OCI-M2 (cell line): ENCODE results near the gene ECEL1.

Experiments used
- DNase-seq: peaks from one replicate; lab custom pipeline; 2025; ENCODE audit not compliant: unreplicated experiment; lab: John Stamatoyannopoulos, UW

The ECEL1 gene

DNA sequence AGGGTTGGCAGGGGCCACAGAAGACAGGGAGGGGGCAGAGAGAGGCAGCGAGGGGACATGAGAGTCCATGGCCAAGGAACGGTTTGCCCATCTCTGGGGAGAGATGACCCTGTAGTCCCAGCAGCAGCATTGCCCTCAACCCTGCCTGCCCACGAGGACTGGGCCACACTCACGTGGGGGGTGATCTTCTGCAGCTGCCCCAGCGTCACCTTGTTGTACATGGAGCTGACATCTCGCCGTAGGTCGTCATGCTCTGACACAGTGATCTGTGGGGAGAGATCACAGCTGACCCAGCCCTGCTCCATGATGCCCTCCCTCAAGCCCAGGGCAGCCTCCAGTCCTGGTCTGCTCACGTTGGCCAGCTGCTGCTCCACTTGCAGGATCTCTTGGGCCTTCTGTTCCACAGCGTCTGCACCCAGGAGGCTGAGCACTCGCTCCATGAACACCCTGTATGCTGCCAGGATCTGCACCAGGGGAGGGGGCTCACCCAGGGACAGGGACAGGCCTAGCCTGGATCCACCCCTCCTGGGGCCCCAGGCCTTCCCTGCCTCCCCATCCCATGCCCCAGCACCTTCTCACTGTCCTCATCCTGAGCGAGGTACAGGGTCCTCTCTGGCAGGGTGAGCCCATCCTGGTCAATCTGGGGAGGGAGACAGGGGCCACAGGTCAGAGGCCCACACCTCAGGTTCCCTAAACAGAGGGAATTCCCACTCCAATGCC, 2.8 kb downstream of the ECEL1 start:
- no peak for DNase-seq

DNA sequence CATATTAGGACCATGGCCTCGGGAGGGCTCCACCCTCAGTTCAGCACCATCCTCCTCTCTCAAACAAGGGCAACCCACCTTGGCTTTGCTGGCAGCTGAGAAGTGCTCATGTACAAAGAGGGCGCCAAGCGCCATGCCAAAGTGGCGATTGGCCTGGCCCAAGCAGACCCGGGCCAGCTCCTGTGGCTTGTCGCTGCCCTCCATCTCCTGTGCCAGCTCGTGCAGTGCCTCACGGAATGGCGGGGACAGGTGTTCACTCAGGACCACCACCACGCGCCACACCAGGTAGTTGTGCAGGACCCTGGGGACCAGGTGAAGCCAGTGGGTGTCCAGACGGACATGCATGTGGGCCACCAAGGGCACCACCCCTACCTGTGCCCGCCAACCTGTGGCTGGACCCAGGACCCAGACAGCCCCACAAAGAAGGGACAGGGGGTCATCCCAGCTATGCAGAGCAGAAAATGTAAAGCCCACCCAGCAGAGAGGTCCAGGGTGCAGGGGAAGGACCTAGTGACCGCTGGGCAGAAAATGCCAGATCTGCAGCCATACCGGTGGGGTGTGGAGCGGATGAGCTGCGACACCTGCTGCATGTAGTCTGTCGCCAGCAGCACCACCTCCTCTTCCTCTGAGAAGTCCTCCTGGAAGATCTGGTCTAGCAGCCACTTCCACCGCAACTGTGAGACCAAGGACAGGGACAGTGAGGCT, 3.6 kb downstream of the ECEL1 start:
- DNase-seq, result no peak

DNA sequence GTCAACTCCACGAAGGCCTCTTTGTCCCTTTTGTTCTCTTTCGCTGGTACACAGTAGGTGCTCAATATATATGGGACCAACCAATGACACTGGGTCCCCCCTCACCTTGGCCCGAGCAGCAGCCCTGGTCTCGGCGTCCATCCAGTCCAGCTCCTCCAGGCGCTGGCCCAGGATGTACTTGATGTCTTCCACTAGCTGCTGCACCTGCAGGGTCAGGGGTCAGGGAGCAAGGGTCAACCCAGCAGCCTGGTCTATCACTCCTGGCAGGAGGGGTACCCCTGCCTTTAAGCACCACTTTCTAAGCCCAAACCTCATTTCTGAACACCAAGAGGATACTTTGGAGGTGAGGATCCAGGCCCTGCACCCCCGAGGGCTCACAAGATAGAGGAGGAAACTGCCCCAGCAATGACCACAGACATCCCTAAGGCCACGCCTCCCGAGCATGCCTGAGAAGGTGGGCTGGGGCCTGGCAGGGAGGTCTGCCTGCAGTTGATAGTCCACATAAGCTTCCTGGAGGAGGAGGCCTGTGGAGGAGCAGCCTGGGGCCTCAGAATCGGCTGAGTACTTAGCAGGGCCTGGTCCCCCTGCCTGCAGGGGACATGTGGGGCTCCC, 4.2 kb downstream of the ECEL1 start:
- DNase-seq, result no peak

DNA sequence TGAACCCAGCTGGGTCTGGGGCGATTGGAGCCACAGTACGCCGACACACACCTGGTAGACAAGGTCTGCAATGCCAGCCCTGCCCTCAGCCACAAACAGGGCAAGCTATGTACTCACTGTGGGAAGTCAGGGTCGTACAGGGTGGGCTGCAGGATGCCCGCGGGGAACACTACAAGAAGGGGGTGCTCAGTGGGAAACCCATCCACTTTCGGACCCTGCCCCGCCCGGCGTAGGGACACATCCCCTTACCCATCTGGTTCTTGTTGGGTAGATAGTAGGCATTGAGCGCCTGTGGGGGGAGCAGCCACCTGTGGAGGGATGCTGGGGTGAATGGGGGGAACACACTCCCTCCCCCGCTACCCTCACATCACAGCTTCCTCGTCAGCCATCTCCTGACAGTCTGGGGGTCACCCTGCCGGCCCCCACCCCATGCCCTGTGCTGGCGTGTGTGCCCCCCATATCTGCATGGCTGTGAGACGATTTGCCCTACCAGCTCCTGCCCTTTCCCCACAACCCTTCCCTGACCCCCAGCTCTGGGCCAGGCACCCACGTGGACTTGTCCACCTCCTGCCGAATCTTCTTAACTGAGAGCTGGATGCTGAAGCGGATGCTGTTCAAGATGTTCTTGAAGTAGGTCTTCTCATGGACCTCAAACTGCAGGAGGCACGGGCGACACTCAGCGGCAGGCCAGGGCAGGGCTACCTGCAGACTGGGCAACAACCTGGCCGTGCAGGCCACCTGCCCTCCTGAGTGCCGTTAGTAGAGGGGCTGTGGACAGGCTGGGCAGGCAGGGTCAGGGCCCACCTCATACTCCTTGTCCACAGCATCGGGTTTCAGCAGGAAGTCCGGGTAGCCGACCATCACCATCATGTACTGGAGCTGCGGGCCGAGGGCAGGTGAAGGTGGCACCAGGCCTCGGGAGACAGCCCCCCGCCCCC, 5.1 kb downstream of the ECEL1 start:
- DNase-seq, result no peak

DNA sequence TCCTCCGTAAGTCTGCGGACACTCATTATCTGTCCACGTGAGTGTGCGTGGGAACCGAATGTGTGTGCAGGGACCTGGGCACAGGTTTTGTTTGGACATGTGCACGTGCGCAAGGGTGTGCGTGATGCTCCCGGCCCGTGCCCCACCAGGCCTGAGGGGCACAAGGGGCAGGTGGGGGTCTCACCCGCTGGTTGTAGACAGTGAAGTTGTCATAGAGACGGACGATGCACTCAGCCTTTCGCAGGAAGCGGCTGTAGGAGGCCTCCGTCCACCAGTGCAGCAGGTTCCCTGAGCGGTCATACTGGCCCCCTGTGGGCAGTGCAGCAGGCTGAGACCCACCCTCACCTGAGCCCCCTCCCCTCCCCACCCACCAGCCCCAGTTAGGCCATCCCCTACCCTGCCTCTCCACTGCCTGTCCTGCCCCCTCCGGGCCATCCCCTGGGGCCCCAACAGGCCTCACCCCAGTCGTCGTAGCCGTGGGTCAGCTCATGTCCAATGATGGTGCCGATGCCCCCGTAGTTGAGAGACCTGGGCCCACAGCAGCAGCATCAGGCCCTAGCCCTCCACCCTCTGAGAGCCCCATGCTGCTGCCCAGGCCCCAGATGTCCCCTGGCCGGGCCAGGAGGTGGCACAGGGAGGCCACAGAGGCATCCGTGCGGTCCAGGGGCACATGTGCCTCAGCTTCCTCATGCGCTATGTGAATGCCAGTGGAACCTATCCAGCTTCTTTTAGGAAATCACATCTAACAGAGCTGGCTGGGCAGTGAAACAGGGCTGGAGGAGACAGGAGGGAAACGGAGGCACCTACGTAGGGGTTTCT, 6.1 kb downstream of the ECEL1 start:
- DNase-seq, result no peak

DNA sequence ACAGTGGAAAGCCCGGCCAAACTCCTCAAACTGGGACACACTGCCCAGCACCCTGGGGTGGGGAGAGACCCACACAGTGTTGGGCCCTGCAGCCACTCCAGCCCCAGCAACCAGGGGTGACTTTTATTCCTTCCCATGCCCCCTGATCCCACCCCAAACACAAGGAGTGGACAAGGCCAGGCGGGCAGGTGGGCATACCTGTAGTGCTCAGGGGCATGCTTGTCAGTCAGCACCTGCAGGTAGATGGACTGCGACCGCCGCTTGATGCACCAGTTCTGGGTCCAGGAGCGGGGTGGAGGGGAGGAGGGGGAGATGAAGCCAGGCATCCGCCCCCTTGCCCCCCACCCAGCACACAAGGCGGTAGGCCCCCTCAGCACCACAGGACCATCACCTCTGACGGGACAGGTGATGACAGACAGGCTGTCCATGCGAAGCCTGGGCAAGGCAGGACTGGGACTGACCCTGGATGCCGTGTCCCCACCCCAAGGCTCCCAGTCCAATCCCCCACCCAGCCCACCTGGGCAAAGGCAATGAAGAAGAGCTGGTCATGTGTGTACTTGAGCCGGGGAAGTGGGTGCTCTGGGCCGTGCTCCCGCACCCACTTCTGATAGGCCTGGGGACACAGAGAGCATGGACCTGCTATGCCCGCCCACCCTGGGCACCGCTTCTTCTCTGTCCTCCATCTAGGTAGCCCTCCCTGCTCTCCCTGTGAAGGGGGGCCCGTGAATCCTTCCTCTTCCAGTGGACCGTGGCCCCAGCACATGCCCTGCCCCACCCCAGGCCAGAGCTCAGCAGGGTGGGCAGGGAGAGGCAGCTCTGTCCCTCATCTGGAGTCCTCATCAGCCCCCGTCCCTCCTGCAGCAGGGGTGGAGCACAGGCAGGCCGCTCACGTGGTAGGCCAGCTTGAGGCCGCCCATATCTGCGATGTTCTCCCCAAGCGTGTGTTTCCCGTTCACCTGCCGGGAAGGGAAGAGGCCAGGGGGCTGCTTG, 7.1 kb downstream of the ECEL1 start:
- no peak for DNase-seq

DNA sequence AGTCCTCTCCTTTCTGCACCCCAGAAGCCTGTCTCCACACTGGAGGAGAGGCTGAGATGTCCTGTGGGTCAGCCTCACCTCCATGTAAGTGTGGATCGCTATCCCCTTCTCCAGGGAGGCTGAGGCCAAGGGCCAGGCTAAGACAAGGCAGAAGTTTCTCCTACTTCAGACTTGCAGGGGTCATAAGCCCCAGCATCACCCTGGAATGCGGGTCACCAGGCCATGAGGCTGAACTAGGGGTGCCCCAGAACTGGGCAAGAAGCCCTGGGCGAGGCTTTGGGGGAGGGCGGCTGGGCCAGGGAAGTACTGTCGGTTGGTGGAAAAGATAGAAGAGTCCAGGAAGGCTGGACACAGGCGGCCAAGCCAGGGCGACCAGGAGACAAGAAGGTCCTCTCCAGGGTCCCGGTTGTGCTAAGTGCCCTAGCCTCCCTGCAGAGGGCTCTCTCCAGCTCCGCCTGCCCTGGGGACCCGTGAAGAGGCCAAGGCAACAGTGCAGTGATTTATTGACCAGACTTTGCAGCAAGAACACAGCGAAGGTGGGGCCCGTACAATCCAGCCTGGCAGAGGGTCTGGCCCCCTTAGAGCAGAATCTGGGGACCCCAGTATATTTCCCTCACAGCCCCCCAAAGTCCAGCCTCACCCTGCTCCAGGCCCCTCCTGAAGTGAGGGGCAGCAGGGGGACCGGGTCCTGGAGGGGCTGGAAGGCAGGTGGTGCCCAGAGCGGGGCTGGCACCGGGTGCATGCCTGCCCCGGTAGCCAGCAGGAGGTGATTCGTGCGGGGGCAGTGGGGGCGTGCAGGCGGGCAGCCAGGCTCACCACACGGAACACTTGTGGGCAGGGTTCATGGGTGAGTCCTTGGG, 8.1 kb downstream of the ECEL1 start:
- DNase-seq, result no peak

DNA sequence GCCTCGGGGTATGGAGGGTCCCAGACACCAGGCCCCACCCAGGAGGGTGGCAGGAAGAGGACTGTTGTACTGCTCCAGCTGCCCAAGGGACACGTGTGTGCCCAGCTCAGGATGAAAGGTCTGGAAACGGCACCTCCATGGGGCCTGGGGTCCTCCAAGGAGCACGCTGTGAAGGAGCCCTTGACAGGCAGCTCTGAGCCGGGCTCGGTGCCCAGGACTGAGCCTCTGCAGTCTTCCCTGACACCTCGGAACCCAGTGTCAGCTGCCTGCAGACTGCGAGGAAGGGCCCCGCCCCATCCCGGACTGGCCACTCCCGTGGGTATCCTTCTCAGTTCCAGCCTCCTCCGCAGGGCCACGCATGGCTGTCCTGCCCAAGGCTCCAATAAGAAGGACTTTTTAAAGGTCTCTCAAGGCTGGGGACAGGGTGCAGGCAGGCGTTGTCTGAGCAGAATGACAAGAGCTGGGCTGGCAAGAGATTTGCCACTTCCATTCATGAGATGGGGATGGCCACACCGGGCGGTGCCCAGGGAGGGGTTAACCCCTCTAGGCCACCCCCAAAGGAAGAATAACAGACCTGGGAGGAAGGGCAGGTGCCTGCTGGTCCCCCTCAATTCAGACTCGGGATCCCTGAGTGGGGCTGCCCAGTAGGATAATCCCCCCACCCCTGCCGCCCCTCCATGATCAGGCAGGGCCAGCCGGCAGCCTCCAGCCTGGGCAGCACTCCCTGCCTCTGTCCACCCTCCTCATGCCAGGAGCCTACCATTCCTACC, 8.9 kb downstream of the ECEL1 start:
- no peak for DNase-seq

DNA sequence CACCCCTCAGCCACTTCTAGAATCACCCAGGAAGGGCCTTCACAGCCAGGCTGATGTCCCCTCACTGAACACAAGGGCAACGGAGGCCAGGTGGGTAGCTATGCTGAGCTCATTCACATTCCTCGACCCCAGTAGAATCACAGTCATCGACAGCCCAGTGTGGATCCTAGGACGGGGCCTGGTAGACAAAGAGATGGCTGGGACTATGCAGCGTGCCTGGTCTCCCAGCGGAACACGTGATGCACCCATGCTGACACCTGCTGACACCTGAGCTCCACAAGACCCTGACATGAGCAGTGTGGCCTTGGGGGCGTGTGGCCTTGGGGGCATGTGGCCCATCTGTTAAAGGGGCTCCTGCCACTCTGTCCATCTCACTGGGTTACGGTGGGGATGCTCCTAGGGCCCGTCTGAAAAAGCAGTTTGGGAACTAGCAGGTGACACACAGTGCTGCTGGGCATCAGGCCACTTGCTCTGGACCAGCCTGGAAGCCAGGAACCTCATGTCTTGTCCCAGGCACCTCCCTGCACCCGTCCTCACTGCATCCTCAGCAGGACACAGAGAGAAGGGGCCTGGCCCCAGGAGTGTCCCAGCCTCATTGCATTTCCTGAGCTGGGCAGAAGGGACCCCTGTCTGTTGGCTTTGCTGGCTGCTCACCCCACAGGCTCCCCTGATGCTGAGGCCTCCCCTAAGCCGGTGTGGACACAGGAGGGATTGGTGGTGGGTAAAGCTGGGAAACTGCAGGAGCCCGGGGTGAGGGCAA, 9.7 kb downstream of the ECEL1 start:
- no peak for DNase-seq

DNA sequence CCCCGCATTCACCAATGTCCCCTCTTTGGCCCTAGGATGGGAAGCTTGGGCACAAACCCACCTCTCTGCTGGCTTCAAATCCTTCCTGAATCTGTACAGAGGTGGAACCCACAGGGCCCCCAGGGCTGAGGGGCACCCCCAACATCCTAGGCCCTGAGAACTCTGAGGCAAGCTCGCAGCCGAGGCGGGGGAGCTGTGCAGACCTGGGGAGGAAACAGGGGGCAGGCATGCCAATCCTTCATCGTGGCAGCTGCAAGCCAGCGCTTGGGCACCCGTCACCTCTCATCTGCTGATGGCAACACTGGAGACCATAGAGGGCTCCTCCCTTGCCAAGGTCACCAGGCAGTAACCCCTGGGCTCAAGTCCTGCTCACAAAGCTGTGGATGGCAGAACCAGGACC, 10.8 kb downstream of the ECEL1 start:
- DNase-seq, result no peak

DNA sequence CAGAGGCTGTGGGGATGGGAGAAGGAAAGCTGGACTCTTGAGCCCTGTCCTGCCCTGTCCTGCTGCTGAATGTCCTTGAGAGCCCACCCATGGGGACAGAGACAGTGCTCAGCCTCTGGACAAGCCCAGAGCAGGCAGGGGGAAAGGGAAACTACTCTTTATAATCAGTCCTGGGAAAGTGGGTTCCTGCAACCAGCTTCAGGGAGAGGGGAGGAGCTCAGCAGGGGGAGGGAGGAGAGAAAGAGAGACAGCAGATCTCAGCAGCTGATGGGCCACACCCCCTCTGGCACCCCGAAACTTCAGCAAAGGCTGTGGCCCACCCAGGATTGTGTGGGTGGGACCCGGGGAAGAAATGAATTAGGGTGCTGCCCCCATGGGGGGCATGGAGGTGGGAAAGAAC, 11.6 kb downstream of the ECEL1 start:
- no peak for DNase-seq

DNA sequence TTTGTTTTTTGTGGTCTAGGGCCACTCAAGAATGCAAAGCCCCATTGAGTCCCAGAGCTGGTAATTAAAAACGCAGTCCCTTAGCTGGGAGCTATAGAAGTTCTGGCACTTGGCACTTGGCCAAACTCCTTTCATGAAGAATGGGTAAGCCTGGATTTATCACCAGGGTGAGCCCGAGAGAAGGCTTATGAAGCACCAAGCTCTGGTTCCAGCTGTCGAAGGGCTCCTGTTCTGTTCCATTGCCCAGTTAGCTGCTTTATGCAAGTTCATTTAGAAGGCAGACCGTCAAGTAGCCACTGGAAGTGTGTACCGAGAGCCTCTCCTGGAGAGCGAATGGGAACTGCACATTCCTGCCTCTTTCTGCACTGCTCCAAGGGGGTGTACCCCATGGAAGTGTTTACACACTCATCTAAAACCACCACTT, 14.2 kb downstream of the ECEL1 start:
- no peak for DNase-seq

DNA sequence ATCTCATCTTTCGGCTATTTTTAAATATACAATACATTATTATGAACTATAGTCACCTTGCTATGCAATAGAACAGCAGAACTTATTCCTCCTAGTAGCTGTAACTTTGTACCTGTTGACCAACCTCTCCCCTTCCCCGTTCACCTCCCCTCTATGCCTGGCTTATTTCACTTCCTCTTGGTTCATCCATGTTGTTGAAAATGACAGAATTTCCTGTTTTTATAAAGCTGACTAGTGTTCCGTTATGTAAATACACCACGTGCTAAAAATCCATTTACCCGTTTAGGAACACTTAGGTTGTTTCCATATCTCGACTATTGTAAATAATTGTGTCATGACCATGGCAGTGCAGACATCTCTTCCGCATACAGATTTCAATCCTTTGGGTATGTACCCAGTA, 21.4 kb downstream of the ECEL1 start:
- no peak for DNase-seq

DNA sequence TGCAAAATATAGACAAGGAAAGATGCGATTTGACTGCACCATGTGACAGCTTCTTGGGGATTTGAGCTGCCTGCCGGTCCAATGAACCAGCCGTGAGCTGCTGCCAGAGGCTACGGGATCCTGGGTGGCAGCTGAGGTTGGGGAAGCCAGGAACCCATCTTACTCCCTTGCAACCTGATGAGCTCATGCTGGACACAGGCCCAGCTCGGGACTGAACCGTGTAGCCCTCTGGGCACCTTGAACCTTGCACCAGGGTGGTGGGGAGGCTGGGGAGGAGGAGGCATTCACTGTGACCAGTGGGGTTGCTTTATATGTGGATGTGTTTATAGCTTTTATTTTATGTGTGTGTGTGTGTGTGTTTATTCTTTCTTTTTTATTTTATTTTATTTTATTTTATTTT, 22.6 kb downstream of the ECEL1 start:
- DNase-seq, result no peak

DNA sequence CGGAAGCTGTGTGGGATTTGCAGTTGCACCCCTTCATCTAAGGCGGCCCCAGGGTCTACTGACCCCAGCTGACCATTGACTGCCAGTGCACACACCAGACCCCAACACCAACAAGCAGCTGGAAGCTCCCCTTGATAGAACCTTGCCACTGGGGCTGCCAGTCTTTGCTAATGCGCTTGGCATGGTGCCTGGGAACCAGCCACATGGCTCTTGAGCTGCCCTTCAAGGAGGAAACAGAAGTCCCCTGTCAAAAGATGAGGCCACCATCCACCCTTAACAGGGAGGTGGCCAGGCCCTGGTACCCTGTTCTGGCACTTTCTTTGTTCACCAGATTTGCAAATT, 23.1 kb downstream of the ECEL1 start:
- DNase-seq, result no peak

DNA sequence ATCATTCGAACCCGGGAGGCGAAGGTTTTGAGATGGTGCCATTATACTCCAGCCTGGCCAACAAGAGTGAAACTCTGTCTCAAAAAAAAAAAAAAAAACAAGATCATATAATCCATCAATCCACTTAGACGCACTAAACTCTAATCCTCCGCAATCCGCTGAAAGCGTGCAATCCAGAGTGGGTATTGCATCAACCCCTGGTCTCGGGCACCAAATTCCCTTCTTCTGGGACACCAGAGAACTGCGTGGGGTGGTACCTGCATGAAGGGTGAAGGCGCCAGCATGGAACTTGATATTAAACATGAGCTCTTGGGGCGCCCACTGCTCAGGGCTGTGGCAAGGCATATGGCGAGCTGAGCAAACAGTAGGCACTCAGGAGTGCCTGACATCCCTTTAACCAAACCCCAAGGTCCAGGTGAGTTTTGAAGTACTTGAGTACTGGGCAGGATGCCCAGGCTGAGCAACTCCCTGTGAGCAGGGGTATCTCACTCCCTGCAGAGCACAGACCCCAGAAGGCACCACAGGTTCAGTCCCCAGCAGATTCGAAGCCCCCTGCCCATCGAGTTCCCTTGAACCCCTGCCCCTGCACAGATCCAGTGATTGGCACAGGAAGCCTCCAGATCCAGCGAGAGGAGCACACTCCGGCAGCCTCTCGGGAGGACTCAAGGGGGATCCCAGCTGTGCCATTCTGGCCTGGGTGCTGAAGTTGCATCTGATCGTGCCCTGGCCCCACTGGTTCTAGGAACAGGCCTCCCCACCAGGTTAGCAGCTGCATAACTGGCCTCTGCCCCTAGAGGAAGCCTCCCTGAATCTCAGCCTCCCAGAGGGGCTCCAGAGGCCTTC, 23.7 kb downstream of the ECEL1 start:
- DNase-seq, result no peak
